Rectal smooth muscle tissue (tissue), 1 donor: ENCODE measurements around the gene PKNOX1.
A peak's percentile ranks its signal among the peaks of the same experiment; 100 is the strongest.
"Not testable (repeated sequence)": the region's sequence is repeated elsewhere in the genome, so short reads cannot be mapped to it uniquely, and the experiment has no call there.

Experiments
- H3K27ac ChIP-seq: one replicate; pipeline ENCODE4 v1.7.0; 2013; ENCODE audit warnings: low read depth, low read length, inconsistent platforms
- H3K27me3 ChIP-seq: one replicate; pipeline ENCODE4 v1.7.0; 2013; ENCODE audit warnings: low read length; ENCODE audit not compliant: control insufficient read depth, insufficient read depth
- H3K36me3 ChIP-seq: one replicate; pipeline ENCODE4 v1.7.0; 2013; ENCODE audit warnings: low read length; ENCODE audit not compliant: control insufficient read depth, insufficient read depth
- H3K4me1 ChIP-seq: one replicate; pipeline ENCODE4 v1.7.0; 2013; ENCODE audit warnings: low read length; ENCODE audit not compliant: control insufficient read depth, insufficient read depth
- H3K4me3 ChIP-seq: one replicate; pipeline ENCODE4 v1.7.0; 2013; ENCODE audit warnings: low read length
- H3K9ac ChIP-seq: one replicate; pipeline ENCODE4 v1.7.0; 2013; ENCODE audit warnings: low read length

The PKNOX1 gene

DNA sequence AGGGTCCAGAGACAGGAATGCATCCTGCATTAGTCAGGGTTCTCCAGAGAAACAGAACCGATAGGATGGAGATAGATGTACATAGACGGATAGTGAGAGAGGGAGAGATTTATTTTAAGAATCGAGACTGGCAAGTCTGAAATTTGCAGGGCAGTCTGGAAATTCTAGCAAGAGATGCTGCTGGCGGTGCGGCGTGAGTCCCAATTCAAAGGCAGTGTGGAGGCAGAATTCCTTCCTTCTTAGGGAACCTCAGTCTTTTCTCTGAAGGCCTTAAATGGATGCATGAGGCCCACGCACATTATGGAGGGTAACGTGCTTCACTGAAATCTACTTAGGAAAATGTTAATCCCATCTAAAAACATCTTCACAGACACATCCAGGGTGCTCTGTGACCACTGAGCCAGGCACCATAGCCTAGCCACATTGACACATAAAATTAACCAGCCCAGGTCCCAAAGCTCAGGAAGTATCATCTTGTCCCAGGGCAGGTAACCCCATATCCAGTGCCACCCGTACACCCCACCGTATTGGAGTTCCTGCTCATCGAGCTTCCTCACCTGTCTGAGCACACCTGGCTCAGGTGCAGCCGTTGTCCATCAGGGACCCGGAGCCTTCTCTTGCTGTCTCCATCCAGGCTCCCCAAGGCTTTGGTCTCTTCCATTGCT, 9.7 kb upstream of the PKNOX1 start:
- Histone ChIP-seq H3K9ac (no peak overlapping the region), H3K36me3 (no peaks in the 10 kb centered on the region), H3K4me3 (no peak overlapping the region), H3K27me3 (no peaks in the 10 kb centered on the region), H3K27ac (no peak overlapping the region), H3K4me1 (no peaks in the 10 kb centered on the region)

DNA sequence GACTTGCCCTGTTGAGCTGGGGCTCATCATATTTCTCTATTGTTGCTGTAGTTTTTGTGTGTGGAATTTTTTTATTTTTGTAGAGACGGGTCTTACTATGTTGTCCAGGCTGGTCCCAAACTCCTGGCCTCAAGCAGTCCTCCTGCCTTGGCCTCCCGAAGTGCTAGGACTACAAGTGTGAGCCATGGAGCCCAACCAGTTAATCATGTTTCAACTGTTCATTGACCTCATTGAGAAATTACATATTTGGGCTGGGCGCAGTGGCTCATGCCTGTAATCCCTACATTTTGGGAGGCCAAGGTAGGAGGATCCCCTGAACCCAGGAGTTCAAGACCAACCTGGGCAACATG, 9.2 kb upstream of the PKNOX1 start:
- H3K36me3 ChIP-seq, result no peaks in the 10 kb centered on the region
- H3K27me3 ChIP-seq, result no peaks in the 10 kb centered on the region
- no peak overlapping the region for H3K27ac ChIP-seq
- no peak overlapping the region for H3K9ac ChIP-seq
- H3K4me1 ChIP-seq, result no peaks in the 10 kb centered on the region
- no peak overlapping the region for H3K4me3 ChIP-seq

GRCh38 chr21:42967616-42968015, 6.7 kb upstream of the PKNOX1 start:
- not testable (repeated sequence) for H3K4me3 ChIP-seq, H3K9ac ChIP-seq, H3K4me1 ChIP-seq, H3K27me3 ChIP-seq, H3K36me3 ChIP-seq, H3K27ac ChIP-seq

DNA sequence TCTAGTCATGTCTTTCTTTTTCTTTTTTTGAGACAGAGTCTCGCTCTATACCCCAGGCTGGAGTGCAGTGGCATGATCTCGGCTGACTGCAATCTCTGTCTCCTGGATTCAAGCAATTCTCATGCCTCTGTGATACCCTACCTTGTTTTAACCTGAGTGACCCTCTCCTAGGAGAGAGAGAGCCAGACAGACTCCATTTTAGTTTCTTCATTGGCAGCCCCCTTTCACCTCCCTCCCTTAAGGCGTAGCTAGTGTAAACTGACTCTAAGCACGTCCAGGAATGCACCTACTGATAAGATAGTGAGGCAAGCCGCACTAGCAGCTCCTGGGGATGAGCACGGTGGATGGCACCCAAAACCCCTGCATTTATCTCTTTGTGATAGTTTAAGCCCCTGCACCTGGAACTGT, 5.2 kb upstream of the PKNOX1 start:
- Histone ChIP-seq H3K9ac (no peak overlapping the region), H3K27ac (no peak overlapping the region), H3K27me3 (no peaks in the 10 kb centered on the region), H3K36me3 (no peaks in the 10 kb centered on the region), H3K4me1 (peaks cover 4% of the 10 kb centered on the region), H3K4me3 (no peak overlapping the region)

DNA sequence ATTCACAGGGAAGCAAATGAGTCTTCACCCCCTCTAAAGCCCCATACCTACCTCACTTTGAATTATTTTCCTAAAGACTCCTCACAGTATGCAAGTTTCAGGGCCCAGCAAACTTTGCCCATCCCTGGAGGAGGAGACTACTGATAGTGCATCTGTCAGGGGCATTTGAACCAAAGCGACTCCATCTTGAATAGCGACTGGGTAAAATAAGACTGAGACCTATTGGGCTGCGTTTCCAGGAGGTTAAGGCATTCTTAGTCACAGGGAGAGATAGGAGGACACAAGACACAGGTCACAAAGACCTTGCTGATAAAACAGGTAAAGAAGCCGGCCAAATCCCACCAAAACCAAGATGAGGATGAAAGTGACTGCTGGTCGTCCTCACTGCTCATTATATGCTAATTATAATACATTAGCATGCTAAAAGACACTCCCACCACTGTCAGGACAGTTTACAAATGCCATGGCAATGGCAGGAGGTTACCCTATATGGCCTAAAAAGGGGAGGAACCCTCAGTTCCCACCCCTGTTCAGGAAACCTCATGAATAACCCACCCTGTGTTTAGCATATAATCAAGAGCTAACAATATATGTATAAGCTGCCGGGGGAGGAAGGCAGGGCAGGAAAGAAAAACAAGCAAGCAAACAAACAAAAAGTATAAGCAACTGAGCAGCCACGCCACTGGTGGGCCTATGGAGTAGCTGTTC, 3.3 kb upstream of the PKNOX1 start:
- no peak overlapping the region for H3K27ac ChIP-seq

GRCh38 chr21:42971897-42972275, 2.5 kb upstream of the PKNOX1 start:
- Histone ChIP-seq H3K36me3 (no peaks in the 10 kb centered on the region), H3K9ac (no peak overlapping the region), H3K27ac (no peak overlapping the region), H3K27me3 (no peaks in the 10 kb centered on the region), H3K4me3 (no peak overlapping the region), H3K4me1 (peaks cover 7% of the 10 kb centered on the region)

More for the DNA sequence above, 3.3 kb upstream of the PKNOX1 start:
- Histone ChIP-seq H3K27me3 (no peaks in the 10 kb centered on the region), H3K4me3 (no peak overlapping the region), H3K4me1 (peaks cover 5% of the 10 kb centered on the region), H3K9ac (no peak overlapping the region), H3K36me3 (no peaks in the 10 kb centered on the region)

DNA sequence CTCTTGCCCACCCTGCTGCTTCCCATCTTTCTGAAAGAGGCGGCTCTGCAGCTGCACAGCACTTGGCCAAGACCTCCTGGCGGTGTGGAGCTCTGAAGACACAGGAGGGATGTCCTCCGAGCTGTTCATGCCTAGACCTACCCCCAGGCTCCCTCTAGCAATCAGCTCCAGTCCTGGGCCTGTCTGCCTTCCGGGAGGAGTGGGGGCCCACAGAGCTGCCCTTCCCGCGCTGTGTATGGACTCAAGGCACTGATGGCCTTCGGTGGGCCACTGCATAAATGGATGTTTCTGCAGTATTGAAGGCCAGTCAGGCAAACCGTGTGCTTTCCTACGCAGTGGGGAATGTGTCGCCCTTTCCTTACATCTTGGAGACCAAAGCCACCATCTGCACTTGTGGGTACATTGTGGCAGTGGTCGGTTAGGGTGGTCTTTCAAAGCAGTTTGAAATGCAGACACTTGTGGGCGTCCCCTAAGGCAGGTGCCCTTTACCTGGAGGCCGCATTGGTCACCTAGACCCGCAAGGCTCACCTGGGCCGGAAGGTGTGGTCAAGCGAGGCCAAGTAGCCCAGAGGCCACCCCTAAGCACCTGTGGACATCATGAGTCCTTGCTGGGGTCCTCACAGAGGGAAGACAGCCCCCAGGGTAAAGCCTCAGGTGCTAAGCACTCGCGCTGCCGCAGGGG, 912 bp upstream of the PKNOX1 start:
- Histone ChIP-seq H3K27ac (peak overlapping the region; percentile 85), H3K36me3 (no peaks in the 10 kb centered on the region), H3K4me1 (peaks cover 7% of the 10 kb centered on the region), H3K9ac (peak overlapping the region; percentile 42), H3K27me3 (no peaks in the 10 kb centered on the region), H3K4me3 (peak overlapping the region; percentile 93)

DNA sequence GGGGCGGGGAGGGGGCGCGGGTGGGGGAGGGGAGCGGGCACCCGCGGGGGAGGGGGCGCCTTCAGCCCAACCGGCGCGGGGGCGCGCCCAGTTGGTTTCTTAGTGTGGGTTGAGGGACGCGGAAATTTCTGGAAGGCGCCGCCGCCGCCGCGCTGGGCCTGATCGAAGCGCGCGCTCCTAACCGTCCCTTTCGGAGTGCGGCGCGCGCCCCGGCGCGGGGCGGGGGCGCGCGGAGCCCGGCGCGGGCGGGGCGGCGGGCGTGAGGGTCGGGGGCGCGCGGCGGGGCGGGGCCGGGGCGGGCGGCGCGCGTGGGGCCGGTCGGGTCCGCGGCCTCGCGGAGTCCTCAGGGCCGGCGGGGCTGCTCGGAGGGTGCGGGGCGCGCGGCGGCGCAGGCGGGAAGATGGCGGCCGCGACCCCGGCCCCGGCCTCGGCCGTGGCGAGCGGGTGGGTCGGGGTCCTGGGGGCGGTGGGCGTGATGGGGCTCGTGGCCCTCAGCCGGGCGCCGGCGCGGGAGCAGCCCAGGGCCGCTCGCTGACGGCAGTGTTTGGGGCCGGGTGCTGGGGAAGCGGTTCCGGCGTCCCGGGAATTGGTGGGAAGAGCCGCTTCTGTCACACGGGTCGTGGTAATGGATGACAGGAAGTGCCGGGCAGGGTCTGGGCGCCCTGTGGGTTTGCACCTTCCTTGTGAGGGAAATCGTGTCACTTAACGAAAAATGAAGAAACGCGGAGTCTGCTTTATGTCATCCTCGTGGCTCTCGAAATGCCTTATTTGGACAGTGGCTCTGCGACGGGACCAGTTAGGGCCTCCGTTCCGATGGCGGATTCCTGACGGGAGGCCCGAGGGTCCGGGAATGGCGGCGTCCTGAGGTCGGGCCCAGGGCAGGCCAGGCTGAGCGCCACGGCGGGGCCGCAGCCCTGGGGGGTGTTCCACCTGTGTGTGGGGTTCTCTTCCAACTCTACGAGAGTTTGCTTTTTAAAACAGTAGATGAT, 764 bp downstream of the PKNOX1 start:
- H3K36me3 ChIP-seq, result no peaks in the 10 kb centered on the region
- H3K27ac ChIP-seq, result peak overlapping the region; percentile 92
- peak overlapping the region; percentile 12 for H3K9ac ChIP-seq
- H3K27me3 ChIP-seq, result no peaks in the 10 kb centered on the region
- peak overlapping the region; percentile 65 for H3K4me3 ChIP-seq
- H3K4me1 ChIP-seq, result peaks cover 7% of the 10 kb centered on the region

DNA sequence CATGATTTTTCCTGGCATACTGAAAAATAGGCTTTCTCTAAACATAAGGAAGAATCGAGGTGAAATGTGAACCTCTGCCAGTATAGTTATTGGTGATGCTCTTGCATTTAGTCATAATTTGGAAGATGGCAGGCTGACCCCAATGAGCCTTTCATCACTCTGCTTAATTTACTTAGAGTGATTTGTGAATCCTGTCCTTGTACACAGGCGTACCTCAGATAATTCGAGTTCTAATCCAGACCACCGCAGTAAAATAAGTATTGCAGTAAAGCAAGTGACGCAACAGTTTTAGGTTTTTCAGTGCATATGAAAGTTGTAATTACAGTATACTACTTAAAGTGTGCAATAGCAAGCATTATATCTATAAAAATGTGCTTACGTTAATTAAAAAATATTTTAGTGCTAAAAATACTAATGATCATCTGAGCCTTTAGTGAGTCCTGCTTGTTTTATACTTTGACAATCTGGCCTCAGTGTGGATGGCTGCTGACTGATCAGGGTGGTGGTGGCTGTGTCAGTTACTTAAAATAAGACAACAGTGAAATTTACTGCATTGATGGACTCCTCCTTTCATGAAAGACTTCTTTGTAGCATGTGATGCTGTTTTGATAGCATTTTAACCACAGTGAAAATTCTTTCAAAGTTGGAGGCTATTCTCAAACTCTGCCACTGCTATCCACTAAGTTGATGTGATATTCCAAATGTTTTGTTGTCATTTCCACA, 1.7 kb downstream of the PKNOX1 start:
- no peaks in the 10 kb centered on the region for H3K36me3 ChIP-seq
- H3K27me3 ChIP-seq, result no peaks in the 10 kb centered on the region
- peaks cover 7% of the 10 kb centered on the region for H3K4me1 ChIP-seq
- H3K27ac ChIP-seq, result peak overlapping the region; percentile 92
- peak overlapping the region; percentile 12 for H3K9ac ChIP-seq
- peak overlapping the region; percentile 65 for H3K4me3 ChIP-seq

DNA sequence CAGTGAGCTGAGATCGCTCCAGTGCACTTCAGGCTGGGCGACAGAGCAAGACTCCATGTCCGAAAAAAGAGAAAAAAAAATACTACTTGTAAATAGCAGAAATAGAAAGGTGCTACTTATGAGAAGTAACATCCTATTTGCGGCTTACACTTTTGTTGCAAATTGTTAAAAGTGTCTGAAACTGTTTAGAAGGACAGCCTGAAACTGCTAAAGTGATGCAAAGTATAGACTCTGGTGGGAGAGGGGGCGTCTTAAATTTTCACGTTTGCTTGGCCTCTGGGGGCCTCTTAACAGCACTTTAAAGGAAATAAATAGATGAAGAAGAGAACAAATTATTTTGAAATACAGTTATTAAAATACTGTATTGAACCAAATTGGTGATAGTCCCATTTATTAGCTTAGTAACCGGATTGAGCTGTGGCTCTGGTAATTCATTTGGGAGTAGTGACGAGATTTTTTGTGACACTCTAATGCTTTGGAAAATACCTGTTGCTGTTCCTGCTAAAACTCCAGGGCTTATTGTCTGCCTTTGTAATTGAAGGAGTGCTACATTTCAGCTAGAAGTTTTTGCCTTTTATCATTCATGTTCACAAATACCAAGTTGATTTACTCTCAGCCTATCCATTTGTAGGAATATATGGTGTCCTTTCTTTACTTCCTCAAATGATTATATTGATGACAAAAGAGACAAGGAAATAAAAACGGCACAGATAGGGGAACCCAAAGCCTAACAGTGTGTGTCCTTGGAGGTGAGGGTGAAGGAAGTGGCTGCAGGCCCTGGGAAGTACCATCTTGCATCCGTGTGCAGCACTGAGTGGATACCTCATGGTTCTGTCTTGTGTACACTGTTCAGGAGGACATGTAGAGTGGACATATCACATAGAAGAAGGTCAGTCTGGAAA, 6.2 kb downstream of the PKNOX1 start:
- H3K27ac ChIP-seq, result no peak overlapping the region
- H3K27me3 ChIP-seq, result no peaks in the 10 kb centered on the region
- peaks cover 3% of the 10 kb centered on the region for H3K4me1 ChIP-seq
- H3K36me3 ChIP-seq, result no peaks in the 10 kb centered on the region
- no peak overlapping the region for H3K9ac ChIP-seq
- no peak overlapping the region for H3K4me3 ChIP-seq

GRCh38 chr21:42981214-42981523, 6.8 kb downstream of the PKNOX1 start:
- Histone ChIP-seq H3K36me3 (no peaks in the 10 kb centered on the region), H3K9ac (no peak overlapping the region), H3K4me3 (no peak overlapping the region)

More at GRCh38 chr21:42981214-42981523, 6.8 kb downstream of the PKNOX1 start:
- Histone ChIP-seq H3K4me1 (peaks cover 2% of the 10 kb centered on the region), H3K27me3 (no peaks in the 10 kb centered on the region), H3K27ac (no peak overlapping the region)
